Right lobe of liver (tissue), 4 donors: Measurements from ENCODE around the gene HDAC10.

Experiments used
- CTCF ChIP-seq, 4 donors: fragments of 200-600 bp in 3 of 4; fragments of 450-650 bp in 1 of 4; IDR thresholded peaks; one replicate each; pipeline versions ENCODE4 v1.5.1 to v1.8.0; 2016 to 2022; ENCODE audit warnings: antibody characterized with exemption in 4 of 4, mild to moderate bottlenecking in 2 of 4
- POLR2A ChIP-seq: fragments of 450-650 bp; IDR thresholded peaks from one replicate; pipeline ENCODE4 v1.6.1; 2017; ENCODE audit warnings: antibody characterized with exemption, mild to moderate bottlenecking
- donor health status: DM: no; HTN: no; CAD: no.
- donor health status: DM: no; HTN: no; CAD: no.
- donor health status: DM: no; HTN: yes; CAD: no.

- no peak for TF ChIP-seq CTCF (IDR thresholded peaks at IDR 0.05)
- no peak for TF ChIP-seq POLR2A
Measured at GRCh38 chr22:50197856-50198623, 53.0 kb downstream of the HDAC10 start.
